GM21737 (cell line): Measurements from ENCODE around the gene CCM2.

Source experiments
- ATAC-seq: cut with Tn5 transposase; IDR thresholded peaks from one replicate; pipeline ENCODE4 v1.9.1; 2021; ENCODE audit warnings: mild to moderate bottlenecking, moderate library complexity; ENCODE audit not compliant: unreplicated experiment

Gene CCM2

DNA sequence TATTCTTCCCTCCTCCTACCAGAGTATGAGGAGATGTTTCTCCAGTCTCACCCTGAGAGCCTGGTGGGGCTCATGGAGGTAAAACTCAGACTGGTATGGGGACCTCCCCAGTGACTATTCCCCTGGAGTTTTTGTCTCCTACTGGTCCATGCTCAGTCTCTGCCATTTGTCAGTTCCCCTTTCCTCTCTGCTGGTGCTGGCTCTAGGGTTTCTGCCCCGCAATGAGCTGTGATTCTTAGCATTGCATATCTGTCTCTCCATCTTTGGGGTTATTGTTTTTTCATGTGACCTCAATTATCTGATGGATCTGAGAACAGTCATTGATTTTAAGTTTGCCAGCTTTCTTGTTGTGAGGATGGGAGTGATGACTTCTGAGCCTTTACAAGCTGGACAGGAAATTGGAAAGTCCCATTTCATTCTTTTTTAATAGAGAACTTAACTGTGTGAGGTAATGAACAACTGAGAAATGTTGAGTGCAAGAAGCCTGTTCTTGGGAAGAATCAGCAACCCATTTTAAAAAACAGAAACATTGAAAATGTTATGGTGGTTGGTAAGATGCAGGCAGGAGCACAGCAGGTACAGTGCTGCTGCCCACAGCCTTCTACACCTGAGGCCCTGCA lies 61.9 kb downstream of the CCM2 start:
- ATAC-seq = no peak

DNA sequence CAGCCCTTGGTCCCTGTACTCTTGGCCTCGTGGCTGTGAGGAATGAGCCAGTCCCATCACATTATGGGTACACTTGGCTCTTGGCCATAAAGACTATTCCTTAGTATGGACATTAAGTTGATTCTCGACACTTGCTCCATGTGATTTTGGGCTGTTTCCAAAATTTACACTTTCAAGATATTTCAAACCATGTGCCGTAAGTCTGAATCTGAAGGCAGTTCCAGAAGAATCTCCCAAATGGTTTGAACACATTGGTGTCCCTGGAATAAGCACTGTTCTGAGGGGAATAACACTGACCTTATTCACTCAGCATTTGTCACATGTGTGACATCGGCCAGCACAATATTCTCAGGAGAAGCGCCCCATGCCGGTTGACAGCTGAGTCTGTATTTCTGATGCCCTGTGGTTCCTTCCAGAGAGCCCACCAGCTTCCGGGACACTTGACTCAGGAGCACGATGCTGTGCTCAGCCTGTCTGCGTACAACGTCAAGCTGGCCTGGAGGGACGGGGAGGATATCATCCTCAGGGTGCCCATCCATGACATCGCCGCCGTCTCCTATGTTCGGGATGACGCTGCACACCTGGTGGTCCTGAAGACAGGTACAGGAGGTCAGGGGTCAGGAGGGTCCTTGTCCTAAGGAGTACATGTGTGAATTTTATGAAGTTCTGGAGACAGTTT lies 64.2 kb downstream of the CCM2 start:
- no peak for ATAC-seq

DNA sequence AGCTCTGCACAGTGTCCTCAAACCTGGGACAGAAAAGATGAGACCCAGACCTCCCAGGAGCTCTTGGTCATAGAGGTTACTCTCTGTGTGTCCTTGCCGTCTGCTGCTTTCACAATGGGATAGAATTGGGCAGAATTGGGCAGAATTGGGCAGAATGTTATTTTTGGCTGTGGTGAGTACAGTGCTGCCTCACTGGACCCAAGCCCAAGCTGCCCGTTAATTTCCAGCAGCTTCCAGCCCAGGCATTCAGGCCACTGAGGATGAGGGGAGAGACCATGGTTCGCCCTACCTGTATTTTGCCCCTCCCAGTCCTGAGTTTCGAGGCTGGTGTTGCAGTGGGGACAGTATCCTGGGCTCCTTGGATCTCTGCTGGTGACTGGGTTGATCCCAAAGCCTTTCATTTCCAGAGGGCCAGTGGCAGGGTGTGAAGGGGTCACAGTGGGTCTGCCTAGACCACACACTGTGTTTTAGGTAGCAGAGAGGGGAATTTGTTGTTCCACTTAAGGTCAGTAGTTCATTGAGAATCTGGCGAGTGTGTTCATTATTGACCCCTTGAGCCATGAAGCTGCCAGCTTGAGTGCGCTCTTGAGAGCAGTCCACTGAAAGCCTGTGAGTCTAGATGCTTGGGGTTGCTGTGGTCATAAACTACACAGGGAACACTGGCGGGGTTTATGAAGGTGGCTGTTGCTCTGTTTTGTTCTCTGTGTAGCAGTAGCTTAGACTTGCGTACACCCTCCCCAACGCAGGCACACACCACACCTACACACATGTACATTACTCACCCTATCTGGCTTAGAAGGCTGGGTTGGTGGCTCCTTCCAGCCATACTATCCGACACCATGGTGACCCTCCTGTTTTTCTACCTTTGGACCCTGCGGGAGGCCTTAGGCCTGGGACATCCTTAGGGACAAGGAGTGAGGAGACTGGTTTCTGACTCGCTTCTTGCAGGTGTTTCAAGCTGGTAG lies 65.3 kb downstream of the CCM2 start:
- ATAC-seq = no peak

DNA sequence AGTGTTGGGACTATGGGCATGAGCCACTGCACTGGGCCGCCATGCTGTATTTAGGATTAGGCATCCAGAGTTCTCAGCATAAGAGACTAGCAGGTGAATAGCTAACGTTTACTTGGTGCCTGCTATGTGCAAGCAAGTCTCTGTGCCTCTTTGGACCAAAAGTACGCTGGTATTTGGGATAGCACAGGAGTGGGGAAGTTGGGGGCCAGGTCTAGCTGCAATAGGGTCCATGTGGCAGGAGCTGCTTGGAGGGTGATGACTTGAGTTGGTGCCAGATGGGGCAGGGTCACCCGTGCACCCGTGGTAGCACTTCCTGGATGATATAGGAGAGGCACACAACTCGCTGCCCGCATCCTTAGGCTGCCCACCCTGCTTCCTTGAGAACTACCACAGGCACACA lies 66.4 kb downstream of the CCM2 start:
- ATAC-seq = no peak

DNA sequence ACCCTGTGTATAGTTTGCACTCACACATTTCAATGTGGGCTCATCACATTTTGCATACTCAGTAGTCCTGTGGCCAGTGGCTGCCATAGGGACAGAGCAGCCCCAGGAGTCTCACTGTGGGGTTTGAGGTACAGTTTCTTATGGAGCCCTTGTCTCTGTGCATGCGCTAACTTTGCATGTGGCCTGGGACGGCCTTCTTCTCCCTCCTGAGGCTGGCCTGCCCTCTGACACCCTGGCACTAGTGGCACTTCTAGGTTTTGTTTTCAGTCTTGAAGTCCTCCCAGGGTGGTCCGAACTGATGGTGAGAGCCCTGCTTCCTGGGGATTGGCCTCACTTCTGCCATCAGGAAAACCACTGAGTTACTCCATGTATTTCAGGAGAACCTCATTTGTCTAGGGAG lies 67.6 kb downstream of the CCM2 start:
- ATAC-seq = no peak

DNA sequence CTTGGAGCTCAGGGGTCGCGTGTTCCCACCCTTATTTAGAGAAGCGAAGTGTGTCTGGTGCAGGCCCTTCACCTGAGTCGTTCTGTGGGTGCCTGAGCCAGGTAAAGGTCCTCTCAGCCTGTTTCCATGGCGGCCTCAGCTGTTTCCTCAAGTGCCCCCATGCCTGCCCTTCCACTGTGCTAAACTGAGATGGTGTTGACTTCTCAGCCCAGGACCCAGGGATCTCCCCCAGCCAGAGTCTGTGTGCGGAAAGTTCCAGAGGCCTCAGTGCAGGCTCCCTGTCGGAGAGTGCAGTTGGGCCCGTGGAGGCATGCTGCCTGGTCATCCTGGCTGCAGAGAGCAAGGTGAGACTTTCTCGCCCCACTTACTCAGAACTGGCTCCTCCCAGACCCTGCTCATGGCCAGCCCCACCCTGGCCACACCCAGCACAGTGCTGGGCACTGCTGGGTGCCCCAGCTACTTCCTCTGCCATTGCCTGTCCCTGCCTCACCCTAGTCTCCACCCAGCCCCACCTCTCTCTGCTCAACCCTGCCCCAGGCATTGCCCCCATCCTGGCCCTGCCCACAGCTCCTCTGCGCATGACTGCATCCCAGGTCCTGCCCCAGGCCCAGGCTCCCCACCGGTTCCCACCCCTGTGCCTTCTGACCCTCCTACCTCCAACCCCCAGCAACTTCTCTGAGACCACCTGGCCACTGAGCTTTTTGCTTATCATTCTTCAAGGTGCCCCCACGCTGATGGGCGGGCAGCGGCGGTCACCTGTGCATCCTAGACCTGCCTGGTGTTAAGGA lies 68.4 kb downstream of the CCM2 start:
- no peak for ATAC-seq

DNA sequence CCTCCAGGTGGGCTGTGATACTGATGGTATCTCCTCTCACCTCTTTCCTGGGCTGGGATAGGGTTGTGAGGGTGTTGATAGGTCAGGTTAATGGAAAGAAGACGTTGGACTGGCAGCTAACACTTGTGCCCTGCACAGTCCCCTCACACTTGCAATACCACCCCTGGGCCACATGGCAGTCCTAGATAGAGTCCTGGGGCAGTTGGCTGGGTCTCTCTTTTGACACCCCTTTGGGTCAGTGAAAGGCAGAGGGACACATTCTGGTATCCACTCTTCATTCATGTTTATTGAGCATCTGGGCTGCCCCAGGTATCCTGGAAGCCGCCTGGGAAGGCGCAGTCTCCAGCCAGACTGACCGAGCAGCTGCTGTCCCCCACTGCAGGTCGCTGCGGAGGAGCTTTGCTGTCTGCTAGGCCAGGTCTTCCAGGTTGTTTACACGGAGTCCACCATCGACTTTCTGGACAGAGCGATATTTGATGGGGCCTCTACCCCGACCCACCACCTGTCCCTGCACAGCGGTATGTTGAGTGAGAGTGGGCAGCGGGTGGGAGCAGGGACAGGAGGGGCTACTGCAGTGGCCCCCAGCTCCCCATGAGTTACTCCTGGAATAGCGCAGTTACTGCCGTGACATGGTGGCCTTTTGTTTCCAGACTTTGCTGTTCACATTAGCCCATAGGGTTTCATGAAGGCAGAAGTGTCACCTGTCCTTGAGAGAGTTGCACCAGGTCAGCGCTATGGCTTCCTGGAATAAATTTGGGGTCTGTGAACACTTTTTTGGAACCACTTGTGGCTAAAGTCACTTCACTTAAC lies 69.6 kb downstream of the CCM2 start:
- ATAC-seq = no peak

DNA sequence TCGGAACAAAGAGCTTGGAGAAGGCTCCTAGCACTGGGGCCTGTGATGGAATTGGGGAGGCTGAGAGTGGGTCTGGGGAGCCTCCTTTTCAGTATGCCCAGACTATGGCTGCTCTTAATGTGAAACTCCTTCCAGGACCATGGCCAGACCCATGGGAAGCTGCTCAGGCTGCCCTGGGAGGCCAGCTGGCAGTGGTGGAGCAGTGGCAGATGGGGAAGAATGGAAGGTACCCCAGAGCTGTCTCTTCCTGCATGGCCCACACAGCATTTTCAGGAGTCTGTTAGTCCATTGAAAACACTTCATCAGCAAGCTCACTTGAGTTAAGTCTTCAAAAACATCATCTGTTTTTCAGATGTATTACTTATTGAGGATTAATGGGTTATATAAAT lies 70.2 kb downstream of the CCM2 start:
- ATAC-seq = no peak

DNA sequence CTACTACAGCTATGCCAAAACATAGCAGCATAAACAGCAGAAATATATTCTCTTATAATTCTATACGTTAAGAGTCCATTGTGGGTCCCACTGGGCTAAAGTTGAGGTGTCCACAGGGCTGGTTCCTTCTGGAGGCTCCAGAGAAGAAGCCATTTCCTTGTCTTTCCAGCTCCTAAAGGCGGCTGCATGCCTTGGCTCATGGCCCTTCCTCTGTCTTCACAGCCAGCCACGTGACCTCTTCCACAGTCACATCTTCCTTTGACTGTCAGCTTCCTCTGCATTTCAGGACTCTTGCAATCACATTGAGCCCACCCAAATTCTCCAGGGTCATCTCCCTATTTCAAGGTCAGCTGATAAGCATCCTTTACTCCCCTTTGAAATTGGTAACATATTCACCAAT lies 71.5 kb downstream of the CCM2 start:
- no peak for ATAC-seq

DNA sequence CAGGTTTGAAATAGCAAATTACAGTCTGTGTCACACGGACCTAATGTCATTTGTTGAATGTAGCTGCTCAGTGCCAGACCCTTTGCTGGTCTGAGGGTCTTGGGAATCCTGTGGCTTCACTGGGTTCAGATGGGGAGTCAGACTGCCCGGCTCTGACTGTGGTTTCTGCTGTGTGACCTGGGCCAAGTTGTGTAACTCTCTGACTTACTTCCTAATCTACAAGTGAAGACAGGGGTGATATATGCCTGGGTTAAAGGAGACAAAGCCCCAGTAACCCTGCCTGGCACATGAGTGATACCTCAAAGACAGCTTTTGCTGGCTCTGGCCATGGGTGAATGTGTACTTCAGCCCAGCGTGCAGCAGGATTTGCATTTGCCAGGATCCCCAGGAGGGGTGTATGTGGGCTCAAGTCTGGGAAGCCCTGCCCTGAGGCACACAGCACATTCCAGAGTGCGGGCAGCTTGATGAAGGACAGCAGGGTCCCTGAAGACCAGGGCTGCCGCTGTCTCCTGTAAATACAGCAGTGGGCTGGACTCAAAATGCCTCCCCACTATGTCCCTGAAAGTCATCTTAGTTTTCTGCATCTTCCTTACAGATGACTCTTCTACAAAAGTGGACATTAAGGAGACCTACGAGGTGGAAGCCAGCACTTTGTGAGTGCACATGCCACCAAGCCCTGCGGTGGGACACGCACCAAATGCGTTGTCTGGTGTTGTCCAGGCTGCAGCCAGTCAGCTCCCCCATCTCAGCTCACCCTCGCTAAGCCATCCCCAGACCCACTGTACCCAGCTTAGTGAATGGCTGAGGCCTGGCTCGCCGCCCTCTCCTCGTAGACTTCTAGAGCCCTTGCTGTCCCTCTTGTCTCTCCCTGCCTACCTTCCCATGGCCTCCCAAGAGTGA lies 72.4 kb downstream of the CCM2 start:
- no peak for ATAC-seq

DNA sequence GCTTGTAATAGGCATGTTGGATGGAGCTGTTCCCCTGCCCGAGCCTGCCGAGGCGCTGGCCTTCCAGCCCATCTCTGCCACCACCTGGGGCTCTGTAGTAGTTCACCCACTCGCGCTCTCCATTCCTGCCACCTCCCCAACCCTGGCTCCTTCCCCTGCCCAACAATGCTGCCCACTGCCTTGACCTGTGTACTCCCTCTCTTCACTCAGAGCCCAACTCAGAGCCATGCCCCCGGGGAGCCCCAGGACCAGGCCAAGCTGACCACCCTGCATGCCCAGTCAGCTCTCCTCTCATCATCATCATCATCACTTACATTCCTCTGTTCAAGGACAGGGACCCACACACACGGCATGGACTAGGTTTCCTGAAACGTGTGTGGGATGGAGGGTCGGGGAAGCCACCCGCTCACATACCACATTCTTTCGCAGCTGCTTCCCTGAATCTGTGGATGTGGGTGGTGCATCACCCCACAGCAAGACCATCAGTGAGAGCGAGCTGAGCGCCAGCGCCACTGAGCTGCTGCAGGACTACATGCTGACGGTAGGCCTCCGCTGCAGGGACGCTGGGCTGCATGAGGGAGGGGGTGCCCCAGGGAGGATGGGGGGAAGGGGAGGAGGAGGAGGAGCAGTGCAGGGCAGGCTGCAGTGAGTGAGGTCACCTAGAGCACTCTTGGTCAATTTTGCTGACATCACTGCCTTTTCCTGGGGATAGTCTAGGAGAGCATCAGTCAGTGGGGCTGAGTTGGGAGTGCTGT lies 73.2 kb downstream of the CCM2 start:
- no peak for ATAC-seq

DNA sequence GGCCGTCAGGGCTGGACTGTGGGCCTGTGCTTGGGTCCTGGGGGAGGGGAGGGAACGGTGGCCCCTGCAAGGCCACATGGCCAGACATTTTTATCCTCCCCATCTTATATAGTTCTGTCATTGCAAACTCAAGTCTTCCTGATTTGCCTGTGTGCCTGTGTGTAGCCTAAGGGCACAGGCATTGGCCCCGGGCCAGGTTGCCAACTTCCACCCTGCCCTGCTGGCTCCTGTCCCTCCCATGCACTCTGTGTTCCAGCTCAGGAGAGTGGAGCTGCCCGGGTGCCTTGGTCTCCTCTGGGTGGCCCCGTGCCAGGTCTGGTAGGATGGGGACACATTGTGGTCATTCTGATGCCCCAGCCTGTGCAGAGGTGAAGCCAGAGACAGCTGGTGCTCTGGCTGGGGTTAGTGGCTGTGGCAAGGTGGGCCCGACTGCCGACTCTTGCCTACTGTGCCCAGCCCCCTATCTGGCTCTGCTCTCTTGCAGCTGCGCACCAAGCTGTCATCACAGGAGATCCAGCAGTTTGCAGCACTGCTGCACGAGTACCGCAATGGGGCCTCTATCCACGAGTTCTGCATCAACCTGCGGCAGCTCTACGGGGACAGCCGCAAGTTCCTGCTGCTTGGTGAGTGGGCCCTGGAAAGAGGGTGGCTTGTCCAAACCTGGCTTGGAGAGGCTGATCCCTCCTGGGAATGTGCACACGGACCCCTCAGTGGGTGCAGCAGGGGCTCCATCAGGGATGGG lies 74.0 kb downstream of the CCM2 start:
- ATAC-seq = no peak

DNA sequence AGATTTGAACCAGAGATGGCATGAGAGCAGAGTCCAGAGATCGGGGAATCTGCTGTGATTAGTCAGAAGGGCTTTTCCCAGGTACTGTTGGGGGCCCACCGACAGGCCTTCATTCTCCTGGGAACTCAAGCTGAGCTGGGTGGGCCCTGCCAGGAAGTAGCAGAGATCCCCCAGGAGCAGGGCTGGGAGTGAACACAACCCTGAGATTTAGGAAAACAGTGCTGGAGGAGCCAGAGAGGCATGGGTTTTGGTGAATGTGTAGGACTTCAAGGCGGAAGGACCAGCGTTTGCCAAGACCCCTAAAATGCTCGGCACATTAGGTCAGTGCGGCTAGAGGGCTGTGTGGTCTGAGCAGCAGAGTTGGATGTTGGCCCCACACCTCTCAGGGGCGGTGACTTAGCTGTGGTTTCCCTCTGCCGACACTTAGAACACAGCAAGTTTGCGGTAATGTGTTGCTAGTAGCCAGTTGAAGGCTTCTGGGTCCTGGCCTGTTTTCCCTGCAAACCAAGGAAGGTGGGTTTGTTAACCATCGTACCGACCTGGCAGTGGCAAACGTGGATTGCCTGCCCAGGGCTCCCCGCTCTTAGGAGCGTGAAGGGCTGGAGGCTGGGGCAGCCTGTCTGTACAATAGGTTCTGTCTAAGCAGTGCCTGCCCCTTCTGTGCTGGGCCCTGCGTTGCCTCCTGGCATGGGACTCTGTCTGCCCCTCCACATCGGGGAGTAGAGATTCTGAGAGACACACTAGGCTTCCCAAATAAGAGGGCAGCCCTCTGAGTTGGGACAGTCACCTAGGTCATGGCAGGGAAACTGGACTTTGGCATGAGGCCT lies 74.7 kb downstream of the CCM2 start:
- ATAC-seq = no peak

DNA sequence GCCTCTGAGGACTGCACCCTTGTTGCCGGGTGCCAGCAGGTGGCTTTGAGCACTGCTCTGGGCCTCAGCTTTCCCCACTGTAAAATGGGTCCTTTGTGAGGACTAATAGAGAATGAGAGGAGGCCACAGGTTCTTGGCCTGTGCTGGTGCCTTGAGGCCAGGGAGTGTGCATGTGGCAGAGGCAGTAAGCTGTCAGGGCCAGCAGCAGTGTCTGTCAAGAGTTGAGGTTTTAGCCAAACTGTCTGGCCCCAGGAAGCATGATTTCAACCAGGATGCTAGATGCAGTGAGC lies 75.3 kb downstream of the CCM2 start:
- ATAC-seq = no peak

DNA sequence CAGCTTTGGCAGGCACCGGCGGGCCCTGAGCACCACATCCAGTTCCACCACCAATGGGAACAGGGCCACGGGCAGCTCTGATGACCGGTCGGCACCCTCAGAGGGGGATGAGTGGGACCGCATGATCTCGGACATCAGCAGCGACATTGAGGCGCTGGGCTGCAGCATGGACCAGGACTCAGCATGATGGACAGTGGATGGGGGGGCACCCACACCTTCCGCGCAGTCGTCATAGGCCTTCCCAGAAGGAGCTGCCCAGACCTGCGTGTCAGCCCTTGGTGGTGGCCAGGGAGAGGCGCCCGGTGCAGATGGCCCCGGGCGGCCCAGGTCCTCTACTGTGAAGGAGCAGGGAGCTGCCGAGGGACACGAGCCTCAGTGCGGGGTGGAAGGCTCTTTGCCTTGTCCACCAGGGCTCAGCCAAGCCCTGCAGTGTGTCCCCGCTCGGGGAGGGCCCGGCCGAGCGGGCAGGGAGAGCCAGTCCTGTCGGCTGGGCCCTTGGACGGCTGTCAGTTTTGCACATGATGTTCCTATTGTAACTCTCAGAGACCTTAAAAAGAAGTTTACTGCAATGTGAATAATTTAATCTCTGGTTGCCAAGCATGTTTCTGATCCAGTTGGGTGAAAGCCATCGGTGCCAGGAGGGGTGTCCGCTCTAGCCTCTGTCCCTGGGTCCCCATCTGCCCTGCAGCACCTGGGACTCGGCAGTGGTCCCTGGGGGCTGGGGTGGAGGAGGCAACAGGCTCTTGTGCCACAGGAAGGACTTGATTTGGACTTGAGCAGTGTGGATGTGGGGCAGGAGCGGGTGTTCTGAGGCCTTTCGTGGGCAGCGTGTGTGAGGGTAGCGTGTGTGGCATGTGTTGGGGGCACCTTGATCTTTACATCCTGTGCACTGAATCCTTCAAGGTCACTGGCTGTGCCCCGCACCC lies 76.1 kb downstream of the CCM2 start:
- ATAC-seq = no peak

DNA sequence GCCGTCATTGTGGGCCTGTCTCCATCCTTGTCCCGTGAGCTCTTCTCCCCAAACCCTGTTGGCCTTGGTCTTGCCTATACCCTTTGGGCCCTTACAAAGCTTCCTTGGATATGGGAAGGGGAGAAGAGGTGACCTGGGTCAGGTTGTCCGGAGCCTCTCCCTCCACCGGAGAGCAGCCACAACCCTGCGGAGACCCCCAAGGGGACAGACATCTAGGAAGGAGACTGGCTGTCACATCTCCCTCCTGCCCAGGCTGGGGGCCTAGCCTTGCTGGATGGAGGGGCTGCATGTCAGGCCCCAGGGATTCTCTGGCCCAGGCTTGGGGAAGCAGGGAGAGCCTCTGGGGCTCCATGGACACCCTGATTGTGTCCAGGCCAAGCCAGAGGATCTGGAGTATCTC lies 76.9 kb downstream of the CCM2 start:
- no peak for ATAC-seq
